ENCODE measurements around the gene SOX13.
"Not testable (repeated sequence)": the region's sequence is repeated elsewhere in the genome, so short reads cannot be mapped to it uniquely, and the experiment has no call there.

The SOX13 gene

GRCh38 chr1:204044448-204044847, 28.5 kb upstream of the SOX13 start:
- no peaks in the 10 kb centered on the region for H3K27me3 ChIP-seq (ENCODE audit: insufficient read depth, low read depth)
- H3K4me2 ChIP-seq = no peak overlapping the region
- no peak for TF ChIP-seq CTCF (conservative IDR thresholded peaks at IDR 0.05; ENCODE audit: low read depth, low read length)
- H3K4me1 ChIP-seq (ENCODE audit: low read depth, poor library complexity, severe bottlenecking) = no peaks in the 10 kb centered on the region
- H3K79me2 ChIP-seq (ENCODE audit: insufficient read depth, low read depth) = no peaks in the 10 kb centered on the region
- no peak overlapping the region for H3K27ac ChIP-seq
- no peaks in the 10 kb centered on the region for H4K20me1 ChIP-seq (ENCODE audit: insufficient read depth)
- H3K4me3 ChIP-seq (IDR thresholded peaks at IDR 0.05; ENCODE audit: insufficient read depth, low read depth, low read length) = no peak overlapping the region
- no peaks in the 10 kb centered on the region for H3K36me3 ChIP-seq (ENCODE audit: insufficient read depth)
- H2AFZ ChIP-seq (ENCODE audit: low read depth) = no peak overlapping the region
- no peak overlapping the region for H3K9ac ChIP-seq

GRCh38 chr1:204045430-204045829, 27.5 kb upstream of the SOX13 start:
- no peak for TF ChIP-seq CTCF (conservative IDR thresholded peaks at IDR 0.05; ENCODE audit: low read depth, low read length)
- Histone ChIP-seq H3K79me2 (ENCODE audit: insufficient read depth, low read depth) (no peaks in the 10 kb centered on the region), H3K9ac (no peak overlapping the region), H3K36me3 (ENCODE audit: insufficient read depth) (no peaks in the 10 kb centered on the region), H4K20me1 (ENCODE audit: insufficient read depth) (no peaks in the 10 kb centered on the region), H3K4me1 (ENCODE audit: low read depth, poor library complexity, severe bottlenecking) (no peaks in the 10 kb centered on the region), H3K4me2 (no peak overlapping the region), H3K4me3 (IDR thresholded peaks at IDR 0.05; ENCODE audit: insufficient read depth, low read depth, low read length) (no peak overlapping the region), H3K27me3 (ENCODE audit: insufficient read depth, low read depth) (no peaks in the 10 kb centered on the region), H2AFZ (ENCODE audit: low read depth) (no peak overlapping the region), H3K27ac (no peak overlapping the region)

- Histone ChIP-seq H3K4me2 (no peak overlapping the region), H4K20me1 (ENCODE audit: insufficient read depth) (no peaks in the 10 kb centered on the region), H3K4me3 (IDR thresholded peaks at IDR 0.05; ENCODE audit: insufficient read depth, low read depth, low read length) (no peak overlapping the region), H3K36me3 (ENCODE audit: insufficient read depth) (no peaks in the 10 kb centered on the region), H2AFZ (ENCODE audit: low read depth) (no peak overlapping the region), H3K27me3 (ENCODE audit: insufficient read depth, low read depth) (no peaks in the 10 kb centered on the region), H3K79me2 (ENCODE audit: insufficient read depth, low read depth) (no peaks in the 10 kb centered on the region), H3K4me1 (ENCODE audit: low read depth, poor library complexity, severe bottlenecking) (no peaks in the 10 kb centered on the region), H3K9ac (no peak overlapping the region), H3K27ac (no peak overlapping the region)
- no peak for TF ChIP-seq CTCF (conservative IDR thresholded peaks at IDR 0.05; ENCODE audit: low read depth, low read length)
Observed at GRCh38 chr1:204046346-204046745, 26.6 kb upstream of the SOX13 start.

DNA sequence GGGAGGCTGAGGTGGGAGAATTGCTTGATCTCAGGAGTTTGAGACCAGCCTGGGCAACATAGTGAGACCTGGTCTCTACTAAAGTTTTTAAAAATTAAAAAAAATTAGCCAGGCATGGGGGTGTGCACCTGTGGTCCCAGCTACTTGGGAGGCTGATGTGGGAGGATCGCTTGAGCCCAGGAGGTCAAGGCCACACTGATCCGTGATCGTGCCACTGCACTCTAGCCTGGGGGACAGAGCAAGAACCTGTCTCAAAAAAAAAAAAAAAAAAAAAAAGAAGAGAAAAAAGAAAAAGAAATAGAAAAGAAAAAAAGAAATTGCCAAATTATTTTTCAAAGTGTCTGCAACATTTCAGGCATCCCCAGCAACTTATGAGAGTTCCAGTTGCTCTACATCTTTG, 24.1 kb upstream of the SOX13 start:
- not testable (repeated sequence) for H4K20me1 ChIP-seq (ENCODE audit: insufficient read depth); H3K4me2 ChIP-seq; H3K4me3 ChIP-seq (IDR thresholded peaks at IDR 0.05; ENCODE audit: insufficient read depth, low read depth, low read length); H3K36me3 ChIP-seq (ENCODE audit: insufficient read depth); H2AFZ ChIP-seq (ENCODE audit: low read depth); H3K27ac ChIP-seq; H3K27me3 ChIP-seq (ENCODE audit: insufficient read depth, low read depth); H3K4me1 ChIP-seq (ENCODE audit: low read depth, poor library complexity, severe bottlenecking); H3K79me2 ChIP-seq (ENCODE audit: insufficient read depth, low read depth); H3K9ac ChIP-seq

GRCh38 chr1:204051258-204051657, 21.7 kb upstream of the SOX13 start:
- no peak overlapping the region for H2AFZ ChIP-seq (ENCODE audit: low read depth)
- no peaks in the 10 kb centered on the region for H3K36me3 ChIP-seq (ENCODE audit: insufficient read depth)
- H3K79me2 ChIP-seq (ENCODE audit: insufficient read depth, low read depth) = no peaks in the 10 kb centered on the region
- H3K4me1 ChIP-seq (ENCODE audit: low read depth, poor library complexity, severe bottlenecking) = no peaks in the 10 kb centered on the region
- no peak for TF ChIP-seq CTCF (conservative IDR thresholded peaks at IDR 0.05; ENCODE audit: low read depth, low read length)
- H3K9ac ChIP-seq = no peak overlapping the region
- H4K20me1 ChIP-seq (ENCODE audit: insufficient read depth) = no peaks in the 10 kb centered on the region
- no peak overlapping the region for H3K27ac ChIP-seq
- H3K4me3 ChIP-seq (IDR thresholded peaks at IDR 0.05; ENCODE audit: insufficient read depth, low read depth, low read length) = no peak overlapping the region
- no peaks in the 10 kb centered on the region for H3K27me3 ChIP-seq (ENCODE audit: insufficient read depth, low read depth)
- no peak overlapping the region for H3K4me2 ChIP-seq
